K562 (cell line): Measurements from ENCODE around the gene TIMP2. TPM values are rescaled to one million over a fixed set of nuclear protein-coding genes. Genes with fewer than 3 reads are reported as not detected.

Source experiments
- ATAC-seq: fragments of 200-7000 bp; cut with Tn5 transposase; 3 replicates; pipeline ENCODE4 v1.9.1; 2020; ENCODE audit warnings: moderate library complexity
- BruUV-seq: library from RNA; stranded (reverse); fragments of 400-500 nt; replicated peaks from 2 replicates; lab custom pipeline; 2021; lab: Mats Ljungman, UMichigan
- CTCF ChIA-PET: fragments of 300-600 bp; formaldehyde crosslinking; extraction: SDS; loops from one replicate; lab custom pipeline; 2021; ENCODE audit warnings: low intra/inter-chr PET ratio; lab: Yijun Ruan, JAX
- POLR2A ChIA-PET: fragments of 300-600, 350-650 bp; sonication (Branson Sonifier 250); formaldehyde crosslinking; extraction: SDS; loops from one replicate; lab custom pipeline; 2021; ENCODE audit warnings: antibody characterized with exemption, inconsistent platforms; lab: Yijun Ruan, JAX
- DNase-seq, 4 experiments: peaks; one replicate each; pipeline versions ENCODE4 v3.0.0 to v3.0.0-alpha.2; 2011 to 2018; ENCODE audit warnings: low spot score in 3 of 4, mixed read lengths in 3 of 4; ENCODE audit errors: extremely low read depth in 1 of 4
- FAIRE-seq: peaks from 2 replicates; lab custom pipeline; 2011; peaks lifted over from hg19 to GRCh38; lab: Jason Lieb, UNC
- H2AFZ ChIP-seq: 2 replicates; pipeline ENCODE4 v1.6.0; 2011; ENCODE audit warnings: low read depth, low read length, control low read depth, inconsistent platforms
- H3K27ac ChIP-seq: fragments of 200-600 bp; 3 replicates; pipeline ENCODE4 v1.8.0; 2011; ENCODE audit warnings: low read depth, mild to moderate bottlenecking, control low read depth, inconsistent platforms, low read length, moderate library complexity, mixed read lengths; ENCODE audit errors: extremely low read depth
- H3K27me3 ChIP-seq, 2 experiments: fragments of 300-600 bp in 1 of 2; 2 replicates in 1 of 2; 3 replicates in 1 of 2; pipeline versions ENCODE4 v1.6.0 to v1.8.0; 2011; ENCODE audit warnings: inconsistent platforms in 2 of 2, low read length in 2 of 2, mild to moderate bottlenecking in 1 of 2, mixed read lengths in 1 of 2, moderate library complexity in 1 of 2; ENCODE audit not compliant: control insufficient read depth in 2 of 2, insufficient read depth in 2 of 2
- H3K36me3 ChIP-seq: fragments of 300-600 bp; 3 replicates; pipeline ENCODE4 v1.8.0; 2011; ENCODE audit warnings: mild to moderate bottlenecking, low read length, inconsistent platforms; ENCODE audit not compliant: control insufficient read depth, insufficient read depth
- H3K4me1 ChIP-seq, 2 experiments: fragments of 200-600 bp in 1 of 2; replicated peaks in 1 of 2; 2 replicates in 1 of 2; 3 replicates in 1 of 2; pipeline versions ENCODE4 v1.5.1 to v1.8.0; 2011; ENCODE audit warnings: inconsistent platforms in 2 of 2, low read length in 2 of 2, mild to moderate bottlenecking in 1 of 2, mixed read lengths in 1 of 2, moderate library complexity in 1 of 2; ENCODE audit not compliant: control insufficient read depth in 2 of 2, insufficient read depth in 2 of 2
- H3K4me2 ChIP-seq: 2 replicates; pipeline ENCODE4 v1.6.1; 2011; ENCODE audit warnings: low read length, control low read depth, inconsistent platforms, mixed read lengths; ENCODE audit not compliant: insufficient read depth
- H3K4me3 ChIP-seq: fragments of 200-600 bp; sonication (generic), shearing (Covaris generic); 2 replicates; pipeline ENCODE4 v1.5.1; 2016; ENCODE audit warnings: control low read depth, inconsistent platforms
- H3K79me2 ChIP-seq: fragments of 200-600 bp; 3 replicates; pipeline ENCODE4 v1.8.0; 2011; ENCODE audit warnings: low read length, inconsistent platforms; ENCODE audit not compliant: control insufficient read depth, insufficient read depth
- H3K9ac ChIP-seq, 2 experiments: 2 replicates each; pipeline versions ENCODE4 v1.6.0 to v1.6.1; 2011; ENCODE audit warnings: low read depth in 2 of 2, low read length in 2 of 2, control low read depth in 1 of 2, inconsistent platforms in 1 of 2, mild to moderate bottlenecking in 1 of 2, mixed read lengths in 1 of 2; ENCODE audit not compliant: insufficient read depth in 1 of 2
- H3K9me1 ChIP-seq: one replicate; pipeline ENCODE4 v1.6.0; 2011; ENCODE audit warnings: inconsistent platforms, mild to moderate bottlenecking, low read length, moderate library complexity; ENCODE audit not compliant: control insufficient read depth, insufficient read depth
- H3K9me3 ChIP-seq: replicated peaks from 2 replicates; pipeline ENCODE4 v1.5.1; 2011; ENCODE audit warnings: low read depth, low read length, inconsistent platforms; ENCODE audit not compliant: control insufficient read depth, insufficient read depth
- H4K20me1 ChIP-seq: replicated peaks from 2 replicates; pipeline ENCODE4 v1.6.1; 2011; ENCODE audit warnings: low read length, inconsistent platforms, mixed read lengths; ENCODE audit not compliant: control insufficient read depth, insufficient read depth
- CCNT2 ChIP-seq: IDR thresholded peaks from 2 replicates; pipeline ENCODE4 v1.6.1; 2011; ENCODE audit warnings: borderline replicate concordance, low read depth, mild to moderate bottlenecking, moderate library complexity, mixed read lengths, low read length; ENCODE audit not compliant: insufficient read length; ENCODE audit errors: extremely low read depth
- HDAC6 ChIP-seq: IDR thresholded peaks from 2 replicates; pipeline ENCODE4 v1.6.1; 2012; ENCODE audit warnings: low read depth, mild to moderate bottlenecking, control low read depth, inconsistent platforms, low read length, moderate library complexity
- HNRNPK ChIP-seq: fragments of 200-400 bp; formaldehyde crosslinking; IDR thresholded peaks from one replicate; pipeline ENCODE4 v1.6.1; 2018; ENCODE audit warnings: mild to moderate bottlenecking, low read depth, low read length; ENCODE audit not compliant: poor library complexity, severe bottlenecking
- HOXB6 ChIP-seq: fragments of 250-450 bp; sonication (Bioruptor Pico); IDR thresholded peaks from 2 replicates; pipeline ENCODE4 v1.5.1; 2022; ENCODE audit warnings: mild to moderate bottlenecking, borderline replicate concordance
- SOX6 ChIP-seq: fragments of 450-650 bp; IDR thresholded peaks from 2 replicates; pipeline ENCODE4 v1.6.1; 2014; ENCODE audit warnings: mild to moderate bottlenecking
- TCF3 ChIP-seq: sonication (generic); formaldehyde crosslinking; IDR thresholded peaks from 2 replicates; pipeline ENCODE4 v1.4.0; 2020; ENCODE audit warnings: mild to moderate bottlenecking, missing genetic modification reagents
- TEAD4 ChIP-seq, 2 experiments: sonication (generic) in 1 of 2; formaldehyde crosslinking in 1 of 2; IDR thresholded peaks; 2 replicates each; pipeline versions ENCODE4 v1.6.1 to v1.8.0; 2012 to 2022; ENCODE audit warnings: borderline replicate concordance in 1 of 2, inconsistent platforms in 1 of 2, low read length in 1 of 2, mild to moderate bottlenecking in 1 of 2, missing genetic modification reagents in 1 of 2
- TRIM28 ChIP-seq: fragments of 450-650 bp; IDR thresholded peaks from 2 replicates; pipeline ENCODE4 v1.6.1; 2017
- ZNF165 ChIP-seq: fragments of 250-450 bp; sonication (Bioruptor Pico); IDR thresholded peaks from 2 replicates; pipeline ENCODE4 v1.4.0; 2020; ENCODE audit warnings: borderline replicate concordance
- ZNF318 ChIP-seq, 2 experiments: fragments of 450-650 bp; IDR thresholded peaks; 2 replicates each; pipeline ENCODE4 v1.6.1; 2016; ENCODE audit warnings: mild to moderate bottlenecking in 2 of 2, borderline replicate concordance in 1 of 2, low read depth in 1 of 2, moderate library complexity in 1 of 2
- ZNF431 ChIP-seq: sonication (generic); formaldehyde crosslinking; IDR thresholded peaks from 2 replicates; pipeline ENCODE4 v1.8.0; 2022; ENCODE audit warnings: mild to moderate bottlenecking, missing genetic modification reagents
- ZNF444 ChIP-seq: fragments of 250-450 bp; sonication (Bioruptor Pico); IDR thresholded peaks from 2 replicates; pipeline ENCODE4 v1.4.0; 2020; ENCODE audit warnings: mild to moderate bottlenecking, moderate library complexity
- ZNF57 ChIP-seq: fragments of 450-650 bp; formaldehyde crosslinking; IDR thresholded peaks from 2 replicates; pipeline ENCODE4 v1.4.0; 2020; ENCODE audit warnings: mild to moderate bottlenecking, moderate library complexity
- ZNF75A ChIP-seq: fragments of 450-650 bp; formaldehyde crosslinking; IDR thresholded peaks from 2 replicates; pipeline ENCODE4 v1.4.0; 2020; ENCODE audit warnings: mild to moderate bottlenecking
- WGBS: fragments of 100-300 bp; shearing (Covaris generic); methylation state at CpG from one replicate; pipeline ENCODE4 v1.1.6; 2016; ENCODE audit warnings: low coverage, mixed read lengths; ENCODE audit not compliant: insufficient coverage; ENCODE audit errors: missing lambda C conversion rate; 5-methylcytosine and 5-hydroxymethylcytosine counted together
- in situ Hi-C: fragments of 300-500 bp; cut with MboI; formaldehyde crosslinking; loops from 4 replicates; pipeline ENCODE4 v1.15.0; 2018; ENCODE audit warnings: inconsistent platforms, mixed read lengths
- intact Hi-C: fragments of 100-400 bp; cut with micrococcal nuclease; formaldehyde crosslinking; loops from 2 replicates; pipeline ENCODE4 v1.14.2; 2022
- polyA plus RNA-seq, 8 experiments: library from polyadenylated mRNA; depleted of rRNA in 4 of 8; stranded (reverse) in 5 of 8; unstranded in 3 of 8; fragments of >200 nt; fragmentation: Nextera tagmentation in 2 of 8; fragmentation: Illumina TruSeq in 1 of 8; extraction: Ambion mirVana in 2 of 8; extraction: Trizol in 1 of 8; gene quantifications; 2 replicates each; pipeline versions ENCODE4 v1.2.1 to v1.2.3, GENCODE V29; 2011 to 2014; ENCODE audit warnings: inconsistent platforms in 1 of 8, missing spikeins in 1 of 8
- total RNA-seq, 7 experiments: library from RNA; depleted of rRNA in 6 of 7; stranded (reverse); fragments of >200 nt in 6 of 7; fragmentation: Illumina TruSeq in 2 of 7; extraction: Trizol in 2 of 7; gene quantifications; 2 replicates each; pipeline versions ENCODE4 v1.2.1 to v1.2.3, GENCODE V29; 2011 to 2021; ENCODE audit warnings: low replicate concordance in 1 of 7

The TIMP2 gene
- total and polyA plus RNA-seq, 9 of the 15 experiments (the other 6 are each of a cell fraction or from before 2014, with no cell fraction given) = 0.55 TPM; not detected in 8

GRCh38 chr17:78885956-78886355 is 39.2 kb downstream of the TIMP2 start:
- DNase-seq = no peak
- intact Hi-C loops = no loop called here
- peaks cover 32 to 62% of the 10 kb centered on the region in 2 experiments for H3K27me3 ChIP-seq
- no peak overlapping the region for H3K27ac ChIP-seq
- TF ChIP-seq CCNT2 (no peak), HNRNPK (no peak), ZNF165 (CRISPR knock-in tag) (no peak), SOX6 (no peak), TRIM28 (no peak), ZNF318 (IDR thresholded peaks at IDR 0.05; ENCODE audit: borderline replicate concordance in 1 of 2, low read depth in 1 of 2) (no peak), TCF3 (CRISPR knock-in tag) (no peak), ZNF75A (CRISPR knock-in tag) (no peak), ZNF444 (CRISPR knock-in tag) (no peak), ZNF431 (CRISPR knock-in tag) (no peak), HOXB6 (no peak), TEAD4 (IDR thresholded peaks at IDR 0.05; ENCODE audit: low read length) (no peak), TEAD4 (CRISPR knock-in tag; IDR thresholded peaks at IDR 0.05; ENCODE audit: borderline replicate concordance) (no peak), HDAC6 (no peak), ZNF57 (no peak)
- H3K9ac ChIP-seq = no peak overlapping the region
- ChIA-PET CTCF (no interaction called here), POLR2A (interaction anchor here (1.0 kb wide), 1 partner anchor 9 kb away, joined by 3 read pairs; no protein-coding TSS in a partner anchor)
- peaks cover 9% of the 10 kb centered on the region; the same call in 1 of the 2 replicates for H4K20me1 ChIP-seq
- peaks cover 16 to 28% of the 10 kb centered on the region in 2 experiments for H3K4me1 ChIP-seq
- H3K36me3 ChIP-seq = no peaks in the 10 kb centered on the region
- no peak for ATAC-seq
- no TSS peak for BruUV-seq
- no peak overlapping the region for H3K4me3 ChIP-seq
- no peak overlapping the region for H2AFZ ChIP-seq
- H3K9me1 ChIP-seq = peaks cover 4% of the 10 kb centered on the region
- 3% methylated on average over 8 of the region's 8 CpGs for WGBS
- H3K9me3 ChIP-seq = no peaks in the 10 kb centered on the region
- no peak overlapping the region for H3K4me2 ChIP-seq
- no peaks in the 10 kb centered on the region for H3K79me2 ChIP-seq
- FAIRE-seq = no peak
- in situ Hi-C loops = no loop called here
